OCI-LY1 (cell line): ENCODE measurements around the gene RAB10.

Source experiments
- H2AFZ ChIP-seq: fragments of 200-600 bp; sonication (generic), shearing (Covaris generic); 2 replicates; pipeline ENCODE4 v1.6.0; 2014; ENCODE audit warnings: antibody characterized with exemption, mild to moderate bottlenecking, low read length
- H3F3A ChIP-seq: fragments of 200-600 bp; sonication (generic), shearing (Covaris generic); 2 replicates; pipeline ENCODE4 v1.6.0; 2014; ENCODE audit warnings: mild to moderate bottlenecking, antibody characterized with exemption, low read length, moderate library complexity; ENCODE audit not compliant: insufficient read depth
- H3K27ac ChIP-seq: fragments of 200-600 bp; sonication (generic); 2 replicates; pipeline ENCODE4 v1.5.1; 2014; ENCODE audit warnings: low read length, mixed run types, mild to moderate bottlenecking, low read depth; ENCODE audit not compliant: poor library complexity, severe bottlenecking
- H3K27me3 ChIP-seq: fragments of 200-600 bp; sonication (generic); 2 replicates; pipeline ENCODE4 v1.6.0; 2014; ENCODE audit warnings: antibody characterized with exemption, mild to moderate bottlenecking, low read length, moderate library complexity; ENCODE audit not compliant: insufficient read depth
- H3K36me3 ChIP-seq: fragments of 200-600 bp; sonication (generic); 2 replicates; pipeline ENCODE4 v1.6.1; 2014; ENCODE audit warnings: mild to moderate bottlenecking, antibody characterized with exemption, low read length, moderate library complexity, mixed read lengths; ENCODE audit not compliant: insufficient read depth
- H3K4me1 ChIP-seq: fragments of 200-600 bp; sonication (generic); 2 replicates; pipeline ENCODE4 v1.5.1; 2014; ENCODE audit warnings: mild to moderate bottlenecking, low read length, moderate library complexity; ENCODE audit not compliant: insufficient read depth, severe bottlenecking
- H3K4me2 ChIP-seq: fragments of 200-600 bp; sonication (generic), shearing (Covaris generic); 2 replicates; pipeline ENCODE4 v1.6.1; 2014; ENCODE audit warnings: low read length
- H3K4me3 ChIP-seq: fragments of 200-600 bp; sonication (generic); 2 replicates; pipeline ENCODE4 v1.5.1; 2014; ENCODE audit warnings: low read length, low read depth, mild to moderate bottlenecking, mixed read lengths; ENCODE audit not compliant: poor library complexity, severe bottlenecking
- H3K79me2 ChIP-seq: fragments of 200-600 bp; shearing (Covaris generic); 2 replicates; pipeline ENCODE4 v1.6.1; 2016; ENCODE audit warnings: mixed run types, low read length, mixed read lengths; ENCODE audit not compliant: insufficient read depth
- H3K9ac ChIP-seq: fragments of 200-600 bp; sonication (generic), shearing (Covaris generic); 2 replicates; pipeline ENCODE4 v1.6.1; 2014; ENCODE audit warnings: mild to moderate bottlenecking, low read length, mixed read lengths
- H3K9me2 ChIP-seq: fragments of 200-600 bp; sonication (generic), shearing (Covaris generic); 2 replicates; pipeline ENCODE4 v1.6.1; 2014; ENCODE audit warnings: low read depth, mild to moderate bottlenecking, low read length, mixed read lengths
- H3K9me3 ChIP-seq: fragments of 200-600 bp; shearing (Covaris generic); 2 replicates; pipeline ENCODE4 v1.6.1; 2014; ENCODE audit warnings: low read length, mixed read lengths
- H4K20me1 ChIP-seq: fragments of 200-600 bp; sonication (generic), shearing (Covaris generic); 2 replicates; pipeline ENCODE4 v1.6.0; 2016; ENCODE audit warnings: mild to moderate bottlenecking, low read length; ENCODE audit not compliant: insufficient read depth
- EZH2 ChIP-seq: fragments of 200-600 bp; sonication (generic), shearing (Covaris generic); IDR thresholded peaks from 2 replicates; pipeline ENCODE4 v1.8.0; 2017; ENCODE audit warnings: borderline replicate concordance, mixed run types, mild to moderate bottlenecking, antibody characterized with exemption, low read length, moderate library complexity, mixed read lengths
- TF ChIP-seq, protein P1 (sequence below): fragments of 200-600 bp; sonication (generic), shearing (Covaris generic); IDR thresholded peaks from 2 replicates; pipeline ENCODE4 v1.5.1; 2017; ENCODE audit warnings: mild to moderate bottlenecking, antibody characterized with exemption, low read length, moderate library complexity, mixed read lengths

The RAB10 gene

DNA sequence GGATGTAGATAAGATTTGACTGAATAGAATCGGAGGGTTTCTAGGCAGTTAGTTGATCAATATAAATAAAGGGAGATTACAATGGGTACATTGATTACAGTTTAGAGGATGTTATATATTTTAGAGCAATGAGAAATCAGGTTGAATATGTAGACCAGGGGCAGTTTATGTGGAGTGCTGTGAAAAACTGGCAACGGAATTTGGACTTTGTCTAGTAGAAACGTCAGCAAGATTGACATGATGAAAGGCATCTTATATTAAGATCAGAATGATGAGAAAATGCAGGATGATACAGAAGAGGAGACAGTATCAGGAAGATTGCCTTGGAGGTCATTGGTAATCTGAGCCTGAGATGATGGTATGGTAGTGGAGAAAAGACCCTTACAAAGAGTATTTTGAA is 39.9 kb downstream of the RAB10 start:
- Histone ChIP-seq H3K27ac (no peak overlapping the region), H3K36me3 (peaks cover 8% of the 10 kb centered on the region; the same call in 1 of the 2 replicates), H3K27me3 (no peaks in the 10 kb centered on the region), H3K4me1 (peaks cover 9% of the 10 kb centered on the region), H2AFZ (no peak overlapping the region), H3K9ac (no peak overlapping the region), H3K4me2 (no peak overlapping the region), H3F3A (no peaks in the 10 kb centered on the region), H3K4me3 (no peak overlapping the region), H3K79me2 (peaks cover 84% of the 10 kb centered on the region), H3K9me2 (no peaks in the 10 kb centered on the region), H3K9me3 (no peaks in the 10 kb centered on the region), H4K20me1 (no peaks in the 10 kb centered on the region)
- TF ChIP-seq, protein P1, sequence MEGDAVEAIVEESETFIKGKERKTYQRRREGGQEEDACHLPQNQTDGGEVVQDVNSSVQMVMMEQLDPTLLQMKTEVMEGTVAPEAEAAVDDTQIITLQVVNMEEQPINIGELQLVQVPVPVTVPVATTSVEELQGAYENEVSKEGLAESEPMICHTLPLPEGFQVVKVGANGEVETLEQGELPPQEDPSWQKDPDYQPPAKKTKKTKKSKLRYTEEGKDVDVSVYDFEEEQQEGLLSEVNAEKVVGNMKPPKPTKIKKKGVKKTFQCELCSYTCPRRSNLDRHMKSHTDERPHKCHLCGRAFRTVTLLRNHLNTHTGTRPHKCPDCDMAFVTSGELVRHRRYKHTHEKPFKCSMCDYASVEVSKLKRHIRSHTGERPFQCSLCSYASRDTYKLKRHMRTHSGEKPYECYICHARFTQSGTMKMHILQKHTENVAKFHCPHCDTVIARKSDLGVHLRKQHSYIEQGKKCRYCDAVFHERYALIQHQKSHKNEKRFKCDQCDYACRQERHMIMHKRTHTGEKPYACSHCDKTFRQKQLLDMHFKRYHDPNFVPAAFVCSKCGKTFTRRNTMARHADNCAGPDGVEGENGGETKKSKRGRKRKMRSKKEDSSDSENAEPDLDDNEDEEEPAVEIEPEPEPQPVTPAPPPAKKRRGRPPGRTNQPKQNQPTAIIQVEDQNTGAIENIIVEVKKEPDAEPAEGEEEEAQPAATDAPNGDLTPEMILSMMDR: no peak
- no peak for TF ChIP-seq EZH2

DNA sequence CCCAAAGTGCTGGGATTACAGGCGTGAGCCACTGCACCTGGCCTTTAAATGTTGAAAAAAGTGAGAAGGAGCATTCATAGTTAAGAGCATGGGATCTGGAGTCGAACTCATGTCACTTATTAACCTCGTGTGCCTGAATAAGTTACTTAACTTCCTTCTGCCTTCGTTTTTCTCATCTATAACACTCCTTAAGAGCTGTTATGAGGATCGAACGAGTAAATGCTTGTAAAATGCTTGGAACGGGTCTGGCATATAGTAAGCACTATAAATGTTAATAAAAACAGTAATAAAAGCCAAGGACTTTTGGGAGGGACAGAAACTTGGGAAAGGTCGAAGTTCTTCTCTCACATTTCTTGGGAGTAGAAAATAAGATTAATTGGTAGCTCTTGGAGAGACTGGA is 40.8 kb downstream of the RAB10 start:
- Histone ChIP-seq H3K4me3 (no peak overlapping the region), H3F3A (no peaks in the 10 kb centered on the region), H3K9me2 (no peaks in the 10 kb centered on the region), H3K9me3 (no peaks in the 10 kb centered on the region), H3K36me3 (peaks cover 9% of the 10 kb centered on the region), H3K9ac (no peak overlapping the region), H3K4me2 (no peak overlapping the region), H2AFZ (no peak overlapping the region), H3K4me1 (peaks cover 6% of the 10 kb centered on the region), H3K27me3 (no peaks in the 10 kb centered on the region), H3K79me2 (peaks cover 83% of the 10 kb centered on the region), H3K27ac (no peak overlapping the region), H4K20me1 (no peaks in the 10 kb centered on the region)
- TF ChIP-seq, protein P1: no peak
- TF ChIP-seq EZH2: no peak

DNA sequence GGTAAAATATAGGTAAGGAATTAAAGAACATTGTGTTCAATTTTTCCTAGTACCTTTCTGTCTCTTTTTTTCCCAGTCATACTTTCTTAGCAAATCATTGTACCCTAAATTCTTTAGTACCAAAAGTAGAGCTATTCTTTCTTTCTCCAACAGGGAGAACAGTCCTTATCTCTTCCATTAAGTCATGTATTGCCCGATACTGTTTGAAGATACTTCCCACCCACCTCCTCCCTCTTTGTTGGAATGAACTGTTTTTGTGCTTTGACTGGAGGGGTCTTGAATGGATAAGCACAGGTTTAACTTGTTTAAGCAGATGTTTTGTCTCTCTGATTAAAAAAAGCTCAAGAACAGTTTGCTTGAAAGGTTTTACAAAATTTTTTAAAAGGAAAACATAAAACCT is 41.3 kb downstream of the RAB10 start:
- H3K9ac ChIP-seq: no peak overlapping the region

More for the DNA sequence above, 41.3 kb downstream of the RAB10 start:
- Histone ChIP-seq H3K36me3 (peaks cover 13% of the 10 kb centered on the region), H3K9me2 (no peaks in the 10 kb centered on the region), H4K20me1 (no peaks in the 10 kb centered on the region), H3K79me2 (peaks cover 78% of the 10 kb centered on the region), H3K4me2 (no peak overlapping the region), H3F3A (no peaks in the 10 kb centered on the region), H3K4me1 (peaks cover 2% of the 10 kb centered on the region), H3K9me3 (peaks cover 4% of the 10 kb centered on the region; the same call in 1 of the 2 replicates), H3K27me3 (no peaks in the 10 kb centered on the region), H2AFZ (no peak overlapping the region), H3K27ac (no peak overlapping the region), H3K4me3 (no peak overlapping the region)
- TF ChIP-seq, protein P1: no peak
- no peak for TF ChIP-seq EZH2
